Measurements from ENCODE around the gene MAT1A. TPM values are rescaled to one million over a fixed set of nuclear protein-coding genes. Genes with fewer than 3 reads are reported as not detected.

Gene MAT1A
- total and polyA plus RNA-seq, 2 of the 8 experiments (the other 6 are each of a cell fraction or from before 2014, with no cell fraction given), result 4.1 to 6.4 TPM

DNA sequence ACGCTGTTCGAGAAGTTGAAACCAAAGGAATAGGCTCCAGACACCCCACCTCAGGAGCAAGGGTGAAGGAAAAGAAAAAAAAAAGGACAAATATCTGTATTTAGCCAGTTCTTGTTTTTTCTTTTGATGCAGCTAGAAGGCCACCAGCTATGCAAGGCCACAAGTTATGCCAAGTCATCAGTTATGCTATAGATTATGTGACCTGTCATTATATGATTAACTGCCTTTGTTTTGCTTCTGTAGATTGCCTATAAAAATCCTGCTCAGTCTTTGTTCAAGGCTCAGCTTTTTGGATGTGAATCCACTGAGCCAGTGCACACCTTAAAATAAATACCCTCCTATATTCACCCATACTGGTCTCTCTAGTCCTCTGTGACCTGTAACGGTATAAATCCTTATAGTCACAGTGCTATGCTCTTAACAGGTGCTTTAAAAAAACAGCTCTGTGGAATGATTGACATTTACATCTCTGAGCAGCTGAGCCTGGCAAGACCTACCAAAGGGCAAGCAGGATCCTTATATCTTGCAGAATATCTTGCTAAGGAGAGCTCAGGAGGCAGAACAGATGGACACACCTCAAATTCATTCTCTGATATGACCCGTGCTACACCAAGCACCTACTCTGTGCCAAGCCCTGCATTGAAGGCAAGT, 20.4 kb downstream of the MAT1A start:
- WGBS, 2 experiments (ENCODE audit: extremely low coverage in 1 of 2, insufficient coverage in 1 of 2, insufficient read length in 1 of 2, insufficient replicate concordance in 2 of 2, low coverage in 1 of 2, low lambda C conversion rate in 2 of 2, missing lambda C conversion rate in 1 of 2), result 89% methylated on average over 4 of the region's 4 CpGs; no CpG with 5 or more reads in 1 of the 2 experiments
- no peak for TF ChIP-seq SP4 (IDR thresholded peaks at IDR 0.05; ENCODE audit: low read length)
- TF ChIP-seq KDM5A (IDR thresholded peaks at IDR 0.05; ENCODE audit: low read length), result no peak
- no peak for TF ChIP-seq CHD1 (IDR thresholded peaks at IDR 0.05; ENCODE audit: low read depth, low read length)
- no peak for TF ChIP-seq YY1 (IDR thresholded peaks at IDR 0.05; ENCODE audit: low read depth, low read length)
- no peak for TF ChIP-seq ZNF274 (IDR thresholded peaks at IDR 0.05; ENCODE audit: borderline replicate concordance, extremely low read depth, low read length)
- no peak for TF ChIP-seq ATF2 (IDR thresholded peaks at IDR 0.05; ENCODE audit: low read length)
- TF ChIP-seq NRF1 (IDR thresholded peaks at IDR 0.05; ENCODE audit: low read depth, low read length), result no peak
- no peak for TF ChIP-seq EGR1 (IDR thresholded peaks at IDR 0.05; ENCODE audit: borderline replicate concordance, low read depth, low read length)
- no peak for TF ChIP-seq SIN3A (conservative IDR thresholded peaks at IDR 0.05 in 1 of 2, IDR thresholded peaks at IDR 0.05 in 1 of 2; ENCODE audit: low read depth in 1 of 2, low read length in 2 of 2)
- TF ChIP-seq SRF (IDR thresholded peaks at IDR 0.05; ENCODE audit: low read depth, low read length), result no peak
- TF ChIP-seq TAF7 (optimal IDR thresholded peaks at IDR 0.05; ENCODE audit: borderline replicate concordance, low read depth, low read length), result no peak
- no peak for TF ChIP-seq RAD21 (IDR thresholded peaks at IDR 0.05 in 1 of 2, conservative IDR thresholded peaks at IDR 0.05 in 1 of 2; ENCODE audit: low read depth in 2 of 2, low read length in 2 of 2)

More for the DNA sequence above, 20.4 kb downstream of the MAT1A start:
- no peak overlapping the region for H4K8ac ChIP-seq (ENCODE audit: extremely low read depth, insufficient read depth, low read length)
- H3K36me3 ChIP-seq (ENCODE audit: control insufficient read depth in 2 of 4, insufficient read depth in 4 of 4, low read length in 3 of 4), result no peaks in the 10 kb centered on the region
- no peaks in the 10 kb centered on the region; a peak in 1 of 7 replicates for H3K27me3 ChIP-seq (replicated peaks in 1 of 4; ENCODE audit: control insufficient read depth in 3 of 4, extremely low read depth in 1 of 4, insufficient read depth in 3 of 4, low read length in 3 of 4)
- ChIA-PET POLR2A (ENCODE audit: partially characterized antibody) (no interaction called here), CTCF (ENCODE audit: partially characterized antibody) (interaction anchor here (1.3 to 2.1 kb wide), 4 partner anchors 8 to 660 kb away, joined by 3 to 10 read pairs (median 6); no protein-coding TSS in a partner anchor)
- H2BK12ac ChIP-seq (ENCODE audit: low read depth, low read length), result no peak overlapping the region
- H4K20me1 ChIP-seq (replicated peaks in 1 of 2; ENCODE audit: control insufficient read depth in 1 of 2, insufficient read depth in 2 of 2, low read length in 2 of 2), result no peaks in the 10 kb centered on the region
- peaks cover 0 to 13% (median 7%) of the 10 kb centered on the region in 4 experiments; a peak in 3 of 7 replicates for H3K4me1 ChIP-seq (replicated peaks in 1 of 4; ENCODE audit: control insufficient read depth in 3 of 4, insufficient read depth in 4 of 4, low read length in 3 of 4)
- no peak overlapping the region for H2AFZ ChIP-seq (ENCODE audit: low read length)
- H3K14ac ChIP-seq (ENCODE audit: insufficient read length), result no peak overlapping the region
- H3K9ac ChIP-seq (replicated peaks in 1 of 4; ENCODE audit: extremely low read depth in 1 of 4, low read depth in 3 of 4, low read length in 3 of 4), result no peak overlapping the region
- no peak overlapping the region for H2BK20ac ChIP-seq (ENCODE audit: low read length)
- H3K18ac ChIP-seq (ENCODE audit: extremely low read depth, low read length), result no peak overlapping the region
- no peak overlapping the region for H3K23ac ChIP-seq (ENCODE audit: insufficient read length)
- H3K23me2 ChIP-seq (ENCODE audit: low read depth, low read length), result no peaks in the 10 kb centered on the region
- H3K4me3 ChIP-seq (ENCODE audit: extremely low read depth in 1 of 4, insufficient read depth in 2 of 4, low read depth in 3 of 4, low read length in 4 of 4), result no peak overlapping the region
- no peak overlapping the region for H3K27ac ChIP-seq (ENCODE audit: low read depth, low read length)
- no peak overlapping the region for H3K56ac ChIP-seq (replicated peaks; ENCODE audit: insufficient read length, low read depth, low read length)
- DNase-seq (ENCODE audit: low read depth in 1 of 2, low spot score in 2 of 2) (no peak), FAIRE-seq (no peak)
- H2BK5ac ChIP-seq (ENCODE audit: low read depth, low read length), result no peak overlapping the region
- no peak overlapping the region for H2BK120ac ChIP-seq (replicated peaks; ENCODE audit: low read depth, low read length)
- H2AK5ac ChIP-seq (ENCODE audit: low read depth, low read length), result no peak overlapping the region
- no peak overlapping the region for H3K4me2 ChIP-seq (ENCODE audit: insufficient read depth in 1 of 2, low read depth in 2 of 2, low read length in 2 of 2)
- H3K79me1 ChIP-seq (ENCODE audit: low read depth, low read length), result no peaks in the 10 kb centered on the region
- no peak overlapping the region for H4K5ac ChIP-seq (ENCODE audit: insufficient read length, low read depth, low read length)
- no peaks in the 10 kb centered on the region for H3K9me3 ChIP-seq (ENCODE audit: insufficient read depth in 2 of 2, low read depth in 1 of 2, low read length in 1 of 2)
- no peak overlapping the region for H4K91ac ChIP-seq (replicated peaks; ENCODE audit: insufficient read length, low read length)
- no peaks in the 10 kb centered on the region for H3K79me2 ChIP-seq (ENCODE audit: control insufficient read depth in 1 of 2, insufficient read depth in 2 of 2, low read length in 2 of 2)
- H3K4ac ChIP-seq (replicated peaks; ENCODE audit: insufficient read length, low read depth, low read length), result no peak overlapping the region
- no peak overlapping the region for H2BK15ac ChIP-seq (ENCODE audit: low read length)
